ENCODE measurements around the gene SF3A2.

Gene SF3A2

DNA sequence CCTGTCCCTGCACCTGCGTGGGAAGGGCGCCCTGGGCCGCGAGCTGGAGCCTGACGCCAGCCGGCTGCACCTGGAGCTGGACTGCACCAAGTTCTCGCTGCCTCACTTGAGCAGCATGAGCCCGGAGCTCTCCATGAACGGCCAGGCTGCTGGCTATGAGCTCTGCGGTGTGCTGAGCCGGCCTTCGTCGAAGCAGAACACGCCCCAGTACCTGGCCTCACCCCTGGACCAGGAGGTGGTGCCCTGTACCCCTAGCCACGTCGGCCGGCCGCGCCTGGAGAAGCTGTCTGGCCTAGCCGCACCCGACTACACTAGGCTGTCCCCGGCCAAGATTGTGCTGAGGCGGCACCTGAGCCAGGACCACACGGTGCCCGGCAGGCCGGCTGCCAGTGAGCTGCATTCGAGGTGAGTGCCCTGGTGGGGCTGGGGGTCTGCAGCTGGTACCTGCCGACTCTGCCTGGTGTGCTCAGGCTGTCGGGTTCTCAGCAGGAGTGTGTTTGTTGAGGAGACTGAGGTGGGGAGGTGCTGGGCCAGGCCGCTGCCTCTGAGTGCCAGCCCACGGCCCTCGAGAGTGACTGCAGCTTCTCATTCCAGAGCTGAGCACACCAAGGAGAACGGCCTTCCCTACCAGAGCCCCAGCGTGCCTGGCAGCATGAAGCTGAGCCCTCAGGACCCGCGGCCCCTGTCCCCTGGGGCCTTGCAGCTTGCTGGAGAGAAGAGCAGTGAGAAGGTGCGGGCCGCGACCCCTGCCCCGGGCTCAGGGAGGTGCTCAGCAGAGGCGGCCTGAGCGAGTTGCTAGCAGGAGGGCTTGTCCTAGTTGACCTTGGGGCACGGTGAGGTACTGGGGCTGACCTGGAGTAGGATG lies 20.0 kb upstream of the SF3A2 start:
- TF ChIP-seq NFIC (IDR thresholded peaks at IDR 0.05) (no peak), CEBPB (IDR thresholded peaks at IDR 0.05) (no peak), YY1 (IDR thresholded peaks at IDR 0.05; ENCODE audit: low read depth) (no peak), EGR1 (IDR thresholded peaks at IDR 0.05) (no peak), CREB1 (IDR thresholded peaks at IDR 0.05; ENCODE audit: low read depth) (no peak), TCF12 (IDR thresholded peaks at IDR 0.05; ENCODE audit: low read depth) (no peak), ZBTB7A (IDR thresholded peaks at IDR 0.05; ENCODE audit: low read depth) (no peak), RAD21 (IDR thresholded peaks at IDR 0.05; ENCODE audit: low read depth) (no peak), TAF1 (IDR thresholded peaks at IDR 0.05; ENCODE audit: low read depth) (no peak), FOXM1 (IDR thresholded peaks at IDR 0.05; ENCODE audit: borderline replicate concordance, low read depth) (no peak), TEAD4 (IDR thresholded peaks at IDR 0.05) (no peak), EP300 (IDR thresholded peaks at IDR 0.05; ENCODE audit: borderline replicate concordance) (no peak)
- TF ChIP-seq, protein P1, sequence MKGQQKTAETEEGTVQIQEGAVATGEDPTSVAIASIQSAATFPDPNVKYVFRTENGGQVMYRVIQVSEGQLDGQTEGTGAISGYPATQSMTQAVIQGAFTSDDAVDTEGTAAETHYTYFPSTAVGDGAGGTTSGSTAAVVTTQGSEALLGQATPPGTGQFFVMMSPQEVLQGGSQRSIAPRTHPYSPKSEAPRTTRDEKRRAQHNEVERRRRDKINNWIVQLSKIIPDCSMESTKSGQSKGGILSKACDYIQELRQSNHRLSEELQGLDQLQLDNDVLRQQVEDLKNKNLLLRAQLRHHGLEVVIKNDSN (IDR thresholded peaks at IDR 0.05), result no peak
- TF ChIP-seq, protein P2, sequence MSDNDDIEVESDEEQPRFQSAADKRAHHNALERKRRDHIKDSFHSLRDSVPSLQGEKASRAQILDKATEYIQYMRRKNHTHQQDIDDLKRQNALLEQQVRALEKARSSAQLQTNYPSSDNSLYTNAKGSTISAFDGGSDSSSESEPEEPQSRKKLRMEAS (IDR thresholded peaks at IDR 0.05), result no peak
- TF ChIP-seq, protein P3, sequence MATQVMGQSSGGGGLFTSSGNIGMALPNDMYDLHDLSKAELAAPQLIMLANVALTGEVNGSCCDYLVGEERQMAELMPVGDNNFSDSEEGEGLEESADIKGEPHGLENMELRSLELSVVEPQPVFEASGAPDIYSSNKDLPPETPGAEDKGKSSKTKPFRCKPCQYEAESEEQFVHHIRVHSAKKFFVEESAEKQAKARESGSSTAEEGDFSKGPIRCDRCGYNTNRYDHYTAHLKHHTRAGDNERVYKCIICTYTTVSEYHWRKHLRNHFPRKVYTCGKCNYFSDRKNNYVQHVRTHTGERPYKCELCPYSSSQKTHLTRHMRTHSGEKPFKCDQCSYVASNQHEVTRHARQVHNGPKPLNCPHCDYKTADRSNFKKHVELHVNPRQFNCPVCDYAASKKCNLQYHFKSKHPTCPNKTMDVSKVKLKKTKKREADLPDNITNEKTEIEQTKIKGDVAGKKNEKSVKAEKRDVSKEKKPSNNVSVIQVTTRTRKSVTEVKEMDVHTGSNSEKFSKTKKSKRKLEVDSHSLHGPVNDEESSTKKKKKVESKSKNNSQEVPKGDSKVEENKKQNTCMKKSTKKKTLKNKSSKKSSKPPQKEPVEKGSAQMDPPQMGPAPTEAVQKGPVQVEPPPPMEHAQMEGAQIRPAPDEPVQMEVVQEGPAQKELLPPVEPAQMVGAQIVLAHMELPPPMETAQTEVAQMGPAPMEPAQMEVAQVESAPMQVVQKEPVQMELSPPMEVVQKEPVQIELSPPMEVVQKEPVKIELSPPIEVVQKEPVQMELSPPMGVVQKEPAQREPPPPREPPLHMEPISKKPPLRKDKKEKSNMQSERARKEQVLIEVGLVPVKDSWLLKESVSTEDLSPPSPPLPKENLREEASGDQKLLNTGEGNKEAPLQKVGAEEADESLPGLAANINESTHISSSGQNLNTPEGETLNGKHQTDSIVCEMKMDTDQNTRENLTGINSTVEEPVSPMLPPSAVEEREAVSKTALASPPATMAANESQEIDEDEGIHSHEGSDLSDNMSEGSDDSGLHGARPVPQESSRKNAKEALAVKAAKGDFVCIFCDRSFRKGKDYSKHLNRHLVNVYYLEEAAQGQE (IDR thresholded peaks at IDR 0.05; ENCODE audit: low read depth), result no peak

DNA sequence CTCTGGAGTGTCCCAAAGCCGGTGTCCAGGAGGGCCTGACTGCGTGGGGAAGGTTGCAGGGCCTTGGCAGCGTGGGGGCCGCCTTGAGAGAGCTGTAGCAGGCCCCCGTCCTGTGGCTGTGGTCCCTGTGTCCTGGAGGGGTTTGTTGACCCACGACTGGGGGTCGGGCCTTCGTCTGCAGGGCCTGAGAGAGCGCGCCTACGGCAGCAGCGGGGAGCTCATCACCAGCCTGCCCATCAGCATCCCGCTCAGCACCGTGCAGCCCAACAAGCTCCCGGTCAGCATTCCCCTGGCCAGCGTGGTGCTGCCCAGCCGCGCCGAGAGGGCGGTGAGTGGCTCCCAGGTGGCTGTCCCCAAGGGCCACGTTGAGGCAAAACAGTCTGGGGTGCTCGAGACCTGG lies 19.0 kb upstream of the SF3A2 start:
- TF ChIP-seq EP300 (IDR thresholded peaks at IDR 0.05; ENCODE audit: borderline replicate concordance) (no peak), YY1 (IDR thresholded peaks at IDR 0.05; ENCODE audit: low read depth) (no peak), EGR1 (IDR thresholded peaks at IDR 0.05) (no peak), TCF12 (IDR thresholded peaks at IDR 0.05; ENCODE audit: low read depth) (no peak), TAF1 (IDR thresholded peaks at IDR 0.05; ENCODE audit: low read depth) (no peak), TEAD4 (IDR thresholded peaks at IDR 0.05) (no peak), CREB1 (IDR thresholded peaks at IDR 0.05; ENCODE audit: low read depth) (no peak), ZBTB7A (IDR thresholded peaks at IDR 0.05; ENCODE audit: low read depth) (no peak), NFIC (IDR thresholded peaks at IDR 0.05) (no peak), CEBPB (IDR thresholded peaks at IDR 0.05) (no peak), RAD21 (IDR thresholded peaks at IDR 0.05; ENCODE audit: low read depth) (no peak), FOXM1 (IDR thresholded peaks at IDR 0.05; ENCODE audit: borderline replicate concordance, low read depth) (no peak)
- TF ChIP-seq, protein P2 (IDR thresholded peaks at IDR 0.05), result no peak
- TF ChIP-seq, protein P3 (IDR thresholded peaks at IDR 0.05; ENCODE audit: low read depth), result no peak
- TF ChIP-seq, protein P1 (IDR thresholded peaks at IDR 0.05), result no peak

DNA sequence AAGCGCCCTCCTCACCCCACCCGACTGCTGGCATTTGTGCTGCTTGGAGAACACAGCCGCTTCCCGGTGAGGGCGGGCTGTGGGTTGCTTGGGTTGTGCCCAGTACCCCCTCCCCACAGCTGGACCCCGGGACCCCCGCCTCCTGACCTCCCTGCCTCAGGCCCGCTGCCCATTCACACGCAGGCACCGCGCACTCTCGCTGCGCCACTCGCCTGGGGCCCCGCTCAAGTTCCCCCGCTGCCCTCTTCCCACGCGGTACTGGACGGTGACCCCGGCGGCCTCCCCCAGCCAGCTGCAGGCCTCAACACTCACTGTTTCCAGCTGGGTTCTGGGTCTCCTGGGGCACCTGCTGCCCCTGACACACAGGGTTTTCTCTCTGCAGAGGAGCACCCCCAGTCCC lies 16.9 kb upstream of the SF3A2 start:
- no peak for TF ChIP-seq CEBPB (IDR thresholded peaks at IDR 0.05)
- TF ChIP-seq FOXM1 (IDR thresholded peaks at IDR 0.05; ENCODE audit: borderline replicate concordance, low read depth), result no peak
- TF ChIP-seq EGR1 (IDR thresholded peaks at IDR 0.05), result no peak
- TF ChIP-seq CREB1 (IDR thresholded peaks at IDR 0.05; ENCODE audit: low read depth), result no peak
- TF ChIP-seq, protein P2 (IDR thresholded peaks at IDR 0.05), result no peak
- TF ChIP-seq TEAD4 (IDR thresholded peaks at IDR 0.05), result no peak
- no peak for TF ChIP-seq EP300 (IDR thresholded peaks at IDR 0.05; ENCODE audit: borderline replicate concordance)
- TF ChIP-seq, protein P3 (IDR thresholded peaks at IDR 0.05; ENCODE audit: low read depth), result no peak
- TF ChIP-seq ZBTB7A (IDR thresholded peaks at IDR 0.05; ENCODE audit: low read depth), result no peak
- no peak for TF ChIP-seq TCF12 (IDR thresholded peaks at IDR 0.05; ENCODE audit: low read depth)
- no peak for TF ChIP-seq RAD21 (IDR thresholded peaks at IDR 0.05; ENCODE audit: low read depth)
- TF ChIP-seq, protein P1 (IDR thresholded peaks at IDR 0.05), result no peak
- no peak for TF ChIP-seq NFIC (IDR thresholded peaks at IDR 0.05)
- no peak for TF ChIP-seq TAF1 (IDR thresholded peaks at IDR 0.05; ENCODE audit: low read depth)
- TF ChIP-seq YY1 (IDR thresholded peaks at IDR 0.05; ENCODE audit: low read depth), result no peak

Measured in Ishikawa (cell line).